ENCODE results near the gene GINM1.

GINM1 gene

DNA sequence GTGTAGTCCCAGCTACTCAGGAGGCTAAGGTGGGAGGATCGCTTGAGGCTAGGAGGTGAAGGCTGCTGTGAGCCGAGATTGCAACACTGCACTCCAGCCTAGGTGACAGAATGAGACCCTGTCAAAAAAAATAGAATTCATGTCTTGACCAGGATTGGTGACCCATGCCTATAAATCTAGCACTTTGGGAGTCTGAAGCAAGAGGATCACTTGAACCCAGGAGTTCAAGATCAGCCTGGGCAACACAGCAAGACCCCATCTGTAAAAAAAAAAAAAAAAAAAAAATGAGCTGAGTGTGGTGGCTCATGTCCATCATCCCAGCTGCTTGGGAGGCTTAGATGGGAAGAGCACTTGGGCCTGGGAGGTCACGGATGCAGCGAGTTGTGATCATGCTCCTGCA lies 34.3 kb downstream of the GINM1 start:
- no peak for DNase-seq

DNA sequence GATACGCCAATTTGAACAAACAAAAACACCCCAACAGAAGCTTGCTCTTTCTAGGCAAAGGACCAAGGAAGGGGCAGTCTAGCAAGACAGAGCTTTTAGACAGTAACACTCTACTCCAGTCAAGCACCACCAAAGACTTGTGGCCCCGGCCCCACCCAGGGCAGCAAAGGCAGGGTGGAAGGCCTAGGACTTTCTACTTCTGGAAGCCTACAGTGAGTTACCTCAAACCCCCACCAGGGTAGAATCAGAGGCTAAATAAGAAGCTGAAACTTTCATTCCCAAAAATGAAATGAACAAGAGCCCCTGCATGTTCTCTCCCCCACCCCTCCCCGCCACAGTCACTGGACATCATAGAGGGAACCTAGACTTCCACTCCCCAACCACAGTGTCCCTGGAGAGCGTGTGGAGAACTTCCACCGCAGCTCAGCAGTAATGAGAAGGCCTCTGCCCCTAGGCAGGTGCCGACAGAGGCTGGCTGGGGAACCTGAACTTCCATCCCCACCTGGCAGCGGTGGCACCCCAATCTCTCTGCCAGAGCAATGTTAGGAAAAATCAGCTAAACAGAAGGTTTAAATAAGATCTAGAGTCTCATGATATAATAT lies 42.3 kb downstream of the GINM1 start:
- no peak for DNase-seq

DNA sequence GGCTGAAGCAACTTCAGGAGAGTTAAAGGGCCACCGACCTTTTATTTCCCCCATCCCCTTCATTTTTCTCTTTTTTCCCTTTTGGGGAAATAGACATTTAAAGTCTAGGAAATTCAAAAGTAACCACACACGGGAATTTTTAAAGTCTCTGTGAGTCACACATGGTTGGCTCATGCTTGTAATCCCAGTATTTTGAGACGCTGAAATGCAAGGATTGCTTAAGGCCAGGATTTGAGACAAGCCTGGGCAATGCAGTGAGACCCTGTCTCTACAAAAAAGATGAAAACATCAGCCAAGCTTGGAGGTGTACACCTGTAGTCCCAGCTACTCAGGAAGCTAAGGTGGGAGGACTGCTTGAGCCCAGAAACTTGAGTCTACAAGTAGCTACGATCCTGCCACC lies 48.2 kb downstream of the GINM1 start:
- DNase-seq: no peak

DNA sequence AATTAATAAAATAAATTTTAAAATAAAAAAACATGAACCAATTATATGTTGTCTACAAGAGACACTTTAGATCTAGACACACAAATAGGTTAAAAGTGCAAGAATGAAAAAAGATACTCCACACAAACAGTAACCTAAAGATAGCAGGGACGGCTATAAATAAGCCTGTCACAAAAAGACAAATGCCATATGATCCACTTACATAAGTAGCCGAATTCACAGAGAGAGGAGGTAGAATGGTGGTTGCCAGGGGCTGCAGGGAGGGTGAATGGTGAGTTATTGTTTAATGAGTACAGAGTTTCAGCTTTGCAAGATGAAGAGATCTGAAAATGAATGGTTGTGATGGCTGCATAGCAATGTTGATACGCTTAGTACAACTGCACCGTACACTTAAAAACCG lies 49.6 kb downstream of the GINM1 start:
- no peak for DNase-seq

DNA sequence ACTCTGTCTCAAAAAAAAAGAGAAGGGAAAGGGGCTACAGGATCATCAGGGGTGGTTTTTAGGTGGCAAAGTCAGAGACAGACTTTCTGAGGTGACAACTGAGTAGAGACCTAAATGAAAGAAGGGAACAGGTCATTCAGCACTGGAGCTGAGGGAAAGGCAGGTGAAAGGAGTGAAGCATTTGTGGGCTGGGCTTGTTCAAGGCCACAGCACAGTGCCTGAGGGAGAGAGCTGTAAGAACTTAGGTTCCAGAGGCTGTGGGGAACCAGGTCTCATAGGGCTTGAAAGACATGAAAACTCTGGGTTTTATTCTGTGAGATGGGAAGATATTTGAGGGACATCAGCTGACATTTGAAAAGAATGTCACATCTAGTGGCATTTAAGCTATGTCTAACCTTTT lies 61.5 kb downstream of the GINM1 start:
- DNase-seq: no peak

DNA sequence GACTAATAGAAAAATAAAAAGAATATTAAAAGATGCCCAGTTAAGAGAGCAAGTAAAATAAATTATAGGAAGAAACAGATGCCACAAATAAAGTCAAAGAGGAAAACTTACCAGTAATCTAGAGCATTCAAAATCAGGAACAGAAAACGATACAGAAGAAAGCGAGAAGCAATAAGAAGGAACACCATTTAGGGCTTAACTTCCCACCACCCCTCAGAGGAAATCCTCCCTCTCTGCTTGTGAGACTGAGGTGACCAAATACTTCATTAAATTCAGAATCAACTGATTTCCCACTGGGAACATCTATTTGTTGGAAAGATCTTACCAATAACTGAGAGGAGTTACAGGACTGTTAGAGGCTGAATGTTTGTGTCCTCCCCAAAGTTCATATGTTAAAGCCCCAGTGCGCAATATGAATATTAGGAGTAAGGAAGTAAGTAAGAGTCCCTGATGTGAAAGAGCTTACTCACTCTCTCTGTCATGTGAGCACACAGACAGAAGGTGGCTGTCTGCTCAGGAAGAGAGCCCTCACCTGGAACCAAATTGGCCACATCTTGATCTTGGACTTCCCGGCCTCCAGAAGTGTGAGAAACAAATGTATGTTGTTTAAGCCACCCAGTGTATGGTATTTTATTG lies 62.8 kb downstream of the GINM1 start:
- DNase-seq: no peak

DNA sequence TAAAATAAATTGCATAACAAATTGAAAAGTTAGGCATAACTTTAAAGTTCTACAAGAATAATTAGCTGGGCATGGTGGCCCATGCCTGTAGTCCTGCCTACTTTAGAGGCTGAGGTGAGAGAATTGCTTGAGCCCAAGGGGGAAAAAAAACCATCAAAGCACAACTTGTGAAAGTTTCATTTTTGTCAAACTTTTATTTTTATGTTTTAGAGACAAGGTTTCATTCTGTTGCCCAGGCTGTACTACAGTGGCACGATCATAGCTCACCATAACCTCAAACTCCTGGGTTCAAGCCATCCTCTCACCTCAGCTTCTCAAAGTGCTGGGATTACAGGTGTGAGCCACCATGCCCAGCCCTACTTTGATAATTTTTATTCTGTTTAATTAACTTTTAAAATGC lies 68.1 kb downstream of the GINM1 start:
- no peak for DNase-seq

DNA sequence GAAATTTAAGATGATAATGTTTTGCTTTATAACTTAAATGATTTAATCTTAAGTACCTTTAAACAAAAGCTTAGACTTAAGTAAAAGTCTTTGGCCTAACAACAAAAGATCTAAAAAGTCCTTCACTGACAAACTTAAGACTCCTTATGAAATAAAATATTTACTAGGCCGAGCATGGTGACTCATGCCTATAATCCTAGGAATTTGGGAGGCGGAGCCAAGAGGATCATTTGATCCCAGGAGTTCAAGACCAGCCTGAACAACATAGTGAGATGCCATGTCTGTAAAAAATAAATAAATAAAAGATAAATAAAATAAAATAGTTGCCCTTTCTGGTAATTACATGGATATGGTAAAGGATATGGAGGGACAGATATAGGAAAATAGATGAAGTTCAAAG lies 69.9 kb downstream of the GINM1 start:
- DNase-seq: no peak

Measured in GOT3 (cell line).